Measurements from ENCODE around the gene FGF19. TPM values are rescaled to one million over a fixed set of nuclear protein-coding genes. Genes with fewer than 3 reads are reported as not detected.

The FGF19 gene
- total RNA-seq, 1 experiment from 2014 or later: 17.6 TPM

GRCh38 chr11:69734841-69735240, 31.0 kb upstream of the FGF19 start (continued):
- TF ChIP-seq ATF2 (CRISPR knock-in tag; IDR thresholded peaks at IDR 0.05; ENCODE audit: borderline replicate concordance, low read depth) (no peak), SMAD4 (CRISPR knock-in tag; IDR thresholded peaks at IDR 0.05) (no peak), ZSCAN18 (CRISPR knock-in tag; IDR thresholded peaks at IDR 0.05) (no peak), ARID4B (CRISPR knock-in tag; IDR thresholded peaks at IDR 0.05; ENCODE audit: borderline replicate concordance) (no peak), FOXP4 (CRISPR knock-in tag; IDR thresholded peaks at IDR 0.05) (no peak), GRHL2 (CRISPR knock-in tag; IDR thresholded peaks at IDR 0.05; ENCODE audit: insufficient replicate concordance, severe bottlenecking) (no peak)

GRCh38 chr11:69734367-69734766, 30.5 kb upstream of the FGF19 start:
- DNase-seq (ENCODE audit: low spot score) (no peak), ATAC-seq (no peak)
- Mint-ChIP-seq H3K9me3 (peaks cover 31% of the 10 kb centered on the region), H3K27me3 (ENCODE audit: low read depth) (peaks cover 18% of the 10 kb centered on the region), H3K36me3 (peaks cover 10% of the 10 kb centered on the region), H3K4me1 (peaks cover 10% of the 10 kb centered on the region), H3K27ac (no peak overlapping the region), H3K4me3 (no peak overlapping the region)
- CTCF ChIA-PET: no interaction called here
- POLR2A ChIA-PET: no interaction called here
- no peak for TF ChIP-seq MAX (CRISPR knock-in tag; IDR thresholded peaks at IDR 0.05)

GRCh38 chr11:69732910-69733309, 29.1 kb upstream of the FGF19 start:
- peaks cover 10% of the 10 kb centered on the region for H3K4me1 Mint-ChIP-seq
- H3K9me3 Mint-ChIP-seq: peaks cover 23% of the 10 kb centered on the region
- TF ChIP-seq ATF1 (CRISPR knock-in tag; IDR thresholded peaks at IDR 0.05) (no peak), ZSCAN18 (CRISPR knock-in tag; IDR thresholded peaks at IDR 0.05) (no peak), FOXK1 (CRISPR knock-in tag; IDR thresholded peaks at IDR 0.05) (no peak), ZNF396 (CRISPR knock-in tag; IDR thresholded peaks at IDR 0.05; ENCODE audit: borderline replicate concordance) (no peak), EMX1 (CRISPR knock-in tag; IDR thresholded peaks at IDR 0.05) (no peak), MYBL2 (CRISPR knock-in tag; IDR thresholded peaks at IDR 0.05) (no peak)
- H3K36me3 Mint-ChIP-seq: peaks cover 9% of the 10 kb centered on the region
- ATAC-seq (no peak), DNase-seq (ENCODE audit: low spot score) (no peak)
- ChIA-PET CTCF (interaction anchor here (0.7 kb wide), 1 partner anchor 23 kb away, joined by 4 read pairs; no protein-coding TSS in a partner anchor), POLR2A (no interaction called here)
- peaks cover 15% of the 10 kb centered on the region for H3K27me3 Mint-ChIP-seq (ENCODE audit: low read depth)
- no peak overlapping the region for H3K27ac Mint-ChIP-seq
- H3K4me3 Mint-ChIP-seq: no peak overlapping the region

All from WTC11 (cell line).